Retina (tissue), 1 donor: ENCODE measurements around the gene KIR3DL2.
"Not testable (repeated sequence)": the region's sequence is repeated elsewhere in the genome, so short reads cannot be mapped to it uniquely, and the experiment has no call there.

Source experiments
- DNase-seq: peaks from one replicate; pipeline ENCODE4 v3.0.0-alpha.2; 2016

Gene KIR3DL2

GRCh38 chr19:54873990-54874389 lies 23.7 kb downstream of the KIR3DL2 start, which contains the start of gene FCAR:
TSS of gene FCAR (plus strand) at chr19:54874235. CDS start at chr19:54874290, 55 bp downstream.
- DNase-seq: no peak

DNA sequence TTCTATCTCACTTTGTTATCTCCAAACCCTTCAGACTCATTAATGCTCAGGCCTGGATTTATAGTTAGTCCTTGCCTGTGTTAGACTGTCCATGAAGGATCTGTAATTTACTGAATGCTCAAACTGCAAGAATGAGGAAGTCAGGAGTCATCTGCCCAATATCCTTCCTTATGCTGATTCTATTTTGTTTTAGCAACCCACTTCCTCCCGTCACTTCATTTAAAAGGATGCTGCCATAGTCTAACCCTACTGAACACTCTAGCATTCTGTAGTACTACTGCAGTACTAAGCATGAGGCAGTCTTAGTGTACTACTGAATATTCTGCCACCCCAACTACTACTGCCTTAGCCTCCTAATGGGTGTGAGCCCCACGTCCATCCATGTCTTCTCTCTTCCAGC lies 25.3 kb downstream of the KIR3DL2 start:
- no peak for DNase-seq

DNA sequence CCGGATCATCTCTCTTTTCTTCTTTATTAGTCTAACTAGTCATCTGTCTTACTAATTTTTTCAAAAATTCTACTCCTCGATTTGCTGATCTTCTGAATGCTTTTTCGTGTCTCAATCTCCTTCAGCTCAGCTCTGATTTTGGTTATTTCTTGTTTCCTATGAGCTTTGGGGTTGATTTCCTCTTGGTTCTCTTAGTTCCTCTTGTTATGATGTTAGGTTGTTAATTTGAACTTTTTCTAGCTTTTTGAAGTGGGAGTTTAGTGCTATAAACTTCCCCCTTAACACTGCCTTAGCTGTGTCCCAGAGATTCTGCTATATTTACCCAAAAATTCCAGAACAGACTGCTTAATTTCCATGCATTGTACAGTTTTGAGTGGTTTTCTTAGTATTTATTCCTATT lies 27.2 kb downstream of the KIR3DL2 start:
- DNase-seq: no peak

GRCh38 chr19:54881884-54882283 lies 31.6 kb downstream of the KIR3DL2 start:
- no peak for DNase-seq

DNA sequence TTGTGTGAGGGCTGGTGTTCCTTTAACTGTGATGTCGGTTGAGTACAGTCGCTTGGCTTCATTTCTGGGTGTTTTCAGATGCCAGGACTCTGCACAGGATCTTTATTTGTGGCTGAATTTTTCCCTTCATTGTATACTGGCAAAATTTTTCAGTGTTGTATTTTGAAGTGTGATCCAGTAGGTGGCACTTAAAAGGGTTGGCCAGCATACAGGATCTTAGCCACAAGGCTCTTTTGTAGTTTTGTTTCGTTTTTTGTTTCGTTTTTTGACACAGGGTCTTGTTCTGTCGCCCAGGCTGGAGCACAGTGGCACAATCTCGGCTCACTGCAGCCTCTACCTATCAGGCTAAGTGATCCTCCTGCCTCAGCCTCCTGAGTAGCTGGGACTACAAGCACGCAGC lies 32.5 kb downstream of the KIR3DL2 start:
- DNase-seq: no peak

DNA sequence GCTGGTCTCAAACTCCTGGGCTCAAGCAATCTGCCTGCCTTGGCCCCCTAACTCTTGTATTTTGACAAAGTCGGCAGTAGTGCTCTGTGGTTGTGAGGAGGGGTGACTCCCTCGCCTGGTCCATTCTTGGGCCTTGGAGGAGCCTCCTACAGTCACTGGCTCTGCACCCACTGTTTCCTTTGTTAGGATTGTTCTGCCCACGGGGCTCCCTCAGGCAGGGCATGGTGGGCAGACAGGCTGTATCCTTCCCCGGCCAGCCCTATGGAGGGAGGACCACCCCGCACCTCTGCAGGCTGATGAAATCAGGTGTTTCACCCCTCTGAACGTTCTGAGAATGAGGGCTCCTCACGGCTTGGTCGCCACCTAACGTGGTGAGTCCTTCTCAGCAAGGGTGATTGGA lies 33.0 kb downstream of the KIR3DL2 start:
- DNase-seq: no peak

GRCh38 chr19:54888239-54888638 lies 38.0 kb downstream of the KIR3DL2 start:
- DNase-seq: no peak

GRCh38 chr19:54889566-54889965 lies 39.3 kb downstream of the KIR3DL2 start:
- DNase-seq: no peak

DNA sequence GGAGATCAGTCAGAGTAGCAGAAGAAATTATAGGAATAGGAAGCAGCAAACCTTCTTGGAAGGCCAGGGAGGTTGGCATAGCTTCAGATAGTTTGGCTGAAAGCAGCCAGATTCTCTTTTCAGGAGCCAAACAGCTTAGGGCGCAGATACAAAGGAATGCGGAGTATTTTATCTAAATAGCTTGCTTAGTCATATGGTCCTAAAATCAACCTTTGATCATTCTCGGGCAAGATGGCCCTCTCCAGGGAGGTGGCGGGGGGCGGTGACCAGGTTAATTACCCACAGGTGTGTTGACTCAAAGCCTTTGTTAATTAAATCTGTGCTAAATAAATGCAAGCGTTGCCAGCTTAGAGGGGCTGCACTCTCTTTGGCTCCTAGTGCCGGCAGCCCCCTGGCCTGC lies 43.2 kb downstream of the KIR3DL2 start:
- DNase-seq: no peak

- DNase-seq: not testable (repeated sequence)
Measured at GRCh38 chr19:54894106-54894505, 43.9 kb downstream of the KIR3DL2 start.

GRCh38 chr19:54896036-54896435 lies 45.8 kb downstream of the KIR3DL2 start:
- no peak for DNase-seq

DNA sequence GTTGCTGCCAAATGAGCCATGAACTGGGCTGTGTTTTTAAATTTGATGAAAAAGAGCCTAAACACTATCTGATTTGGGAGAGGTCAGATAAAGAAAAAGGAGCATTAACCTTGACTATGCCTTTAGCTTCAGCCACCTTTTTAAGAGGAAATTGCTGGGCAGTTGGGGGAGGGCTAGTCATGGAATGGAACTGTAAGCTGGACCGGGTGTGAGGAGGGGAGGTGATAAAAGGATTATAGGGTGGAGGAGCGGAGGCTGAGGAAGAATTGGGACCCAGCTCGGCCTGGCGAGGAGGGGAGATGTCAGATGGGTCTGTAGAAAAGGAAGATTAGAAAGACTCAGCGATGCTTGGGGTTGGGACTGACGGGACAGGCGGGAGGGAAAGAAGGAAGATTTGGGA lies 48.4 kb downstream of the KIR3DL2 start:
- not testable (repeated sequence) for DNase-seq

GRCh38 chr19:54899646-54900045 lies 49.4 kb downstream of the KIR3DL2 start:
- not testable (repeated sequence) for DNase-seq

DNA sequence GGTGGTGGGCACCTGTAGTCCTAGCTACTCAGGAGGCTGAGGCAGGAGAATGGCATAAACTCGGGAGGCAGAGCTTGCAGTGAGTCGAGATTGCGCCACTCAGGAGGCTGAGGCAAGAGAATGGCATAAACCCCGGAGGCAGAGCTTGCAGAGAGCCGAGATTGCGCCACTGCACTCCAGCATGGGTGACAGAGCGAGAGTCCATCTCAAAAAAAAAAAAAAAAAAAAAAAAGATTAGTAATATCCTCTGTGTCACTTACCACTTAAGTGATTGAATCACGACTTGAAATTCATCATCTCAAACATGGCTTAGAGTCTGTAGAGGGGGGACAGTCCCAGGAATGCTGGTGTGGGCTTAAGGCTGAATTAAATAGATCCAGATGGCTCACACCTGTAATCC lies 50.9 kb downstream of the KIR3DL2 start:
- not testable (repeated sequence) for DNase-seq

DNA sequence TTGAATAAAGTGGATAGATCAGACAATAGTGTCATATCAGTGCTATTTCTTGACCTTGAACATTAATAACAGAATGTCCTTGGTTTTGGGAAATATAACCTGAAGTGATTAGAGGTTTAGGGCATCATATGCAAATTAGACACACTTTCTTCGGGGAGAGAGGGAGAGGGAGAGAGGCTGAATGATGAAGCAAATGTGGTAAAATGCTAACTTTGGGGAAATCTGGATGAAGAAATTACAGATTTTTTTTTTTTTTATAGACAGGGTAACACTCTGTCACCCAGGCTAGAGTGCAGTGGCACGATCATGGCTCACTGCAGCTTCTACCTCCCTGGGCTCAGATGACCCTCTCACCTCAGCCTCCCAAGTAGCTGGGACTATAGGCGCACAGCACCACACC lies 51.8 kb downstream of the KIR3DL2 start:
- DNase-seq: no peak

DNA sequence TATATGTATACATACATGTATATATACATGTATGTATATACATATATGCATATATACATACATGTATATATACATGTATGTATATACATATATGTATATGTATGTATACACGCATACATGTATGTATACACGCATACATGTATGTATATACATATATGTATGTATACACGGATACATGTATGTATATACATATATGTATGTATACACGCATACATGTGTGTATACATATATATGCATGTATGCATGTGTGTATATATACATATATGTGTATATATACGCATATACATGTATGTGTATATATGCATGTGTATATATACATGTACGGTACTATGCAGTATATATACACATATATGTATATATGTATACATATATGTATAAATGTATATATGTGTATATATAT lies 53.1 kb downstream of the KIR3DL2 start:
- no peak for DNase-seq

GRCh38 chr19:54904261-54904660 lies 54.0 kb downstream of the KIR3DL2 start:
- not testable (repeated sequence) for DNase-seq

DNA sequence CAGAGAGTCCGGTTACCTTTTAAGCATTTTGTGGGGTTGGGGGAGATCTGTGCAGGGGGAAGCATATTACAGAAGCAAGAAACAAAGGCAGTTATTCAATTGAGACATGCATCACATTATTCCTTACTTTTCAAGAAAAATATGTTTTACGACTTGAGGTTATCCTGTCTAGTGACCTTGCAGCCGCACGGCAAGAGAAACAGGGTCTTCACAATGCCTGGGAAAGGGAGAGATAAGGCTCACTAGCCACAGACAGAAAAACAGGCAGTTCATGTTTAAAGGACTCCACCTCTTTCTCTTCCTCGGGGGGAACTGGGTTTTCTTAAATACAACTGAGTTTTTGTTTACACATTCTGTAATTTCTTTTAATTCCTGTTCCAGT lies 55.2 kb downstream of the KIR3DL2 start:
- no peak for DNase-seq

DNA sequence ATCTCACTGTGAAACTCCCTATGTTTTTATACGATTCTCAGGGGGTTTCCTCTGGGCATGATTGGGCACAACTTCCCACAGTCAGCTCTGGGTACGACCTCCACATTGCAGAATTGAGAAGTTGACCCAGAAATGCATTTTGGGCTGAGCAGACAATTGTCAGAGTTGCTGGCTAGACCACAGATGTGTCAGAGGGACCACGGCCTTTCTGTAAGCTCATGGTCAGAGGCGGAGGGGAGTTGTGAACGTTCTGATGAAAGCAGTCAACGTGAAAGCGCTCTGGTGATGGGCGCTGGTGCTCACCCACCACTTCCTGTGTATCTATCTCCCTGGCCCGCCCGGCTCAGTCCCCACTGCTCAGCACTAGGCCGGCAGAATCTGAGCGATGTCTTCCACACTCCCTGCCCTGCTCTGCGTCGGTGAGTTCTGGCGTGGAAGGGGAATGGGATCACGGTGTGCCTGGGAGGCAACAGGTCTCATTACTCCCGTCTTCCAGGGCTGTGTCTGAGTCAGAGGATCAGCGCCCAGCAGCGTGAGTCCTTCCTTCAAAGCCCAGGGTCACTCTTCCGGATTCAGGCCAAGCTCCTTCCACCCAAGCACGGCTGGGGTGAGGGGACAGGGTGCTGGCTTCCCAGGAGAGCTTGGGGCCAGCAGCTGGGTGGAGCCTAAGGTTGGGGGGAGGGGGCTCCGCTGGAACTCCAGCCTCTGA lies 55.7 kb downstream of the KIR3DL2 start, which contains the start of gene NCR1:
TSS of gene NCR1 (plus strand) at position 346 of the 709 bp plus-strand sequence. CDS start at position 386, 40 bp downstream.
- DNase-seq: no peak

- no peak for DNase-seq
Measured at GRCh38 chr19:54906819-54907218, 56.6 kb downstream of the KIR3DL2 start.

- not testable (repeated sequence) for DNase-seq
Measured at GRCh38 chr19:54907899-54908298, 57.7 kb downstream of the KIR3DL2 start.
